Measurements from ENCODE around the gene ITGA2. TPM values are rescaled to one million over a fixed set of nuclear protein-coding genes. Genes with fewer than 3 reads are reported as not detected.

The ITGA2 gene
- total RNA-seq, 1 donor from 2014 or later = 4.7 TPM

DNA sequence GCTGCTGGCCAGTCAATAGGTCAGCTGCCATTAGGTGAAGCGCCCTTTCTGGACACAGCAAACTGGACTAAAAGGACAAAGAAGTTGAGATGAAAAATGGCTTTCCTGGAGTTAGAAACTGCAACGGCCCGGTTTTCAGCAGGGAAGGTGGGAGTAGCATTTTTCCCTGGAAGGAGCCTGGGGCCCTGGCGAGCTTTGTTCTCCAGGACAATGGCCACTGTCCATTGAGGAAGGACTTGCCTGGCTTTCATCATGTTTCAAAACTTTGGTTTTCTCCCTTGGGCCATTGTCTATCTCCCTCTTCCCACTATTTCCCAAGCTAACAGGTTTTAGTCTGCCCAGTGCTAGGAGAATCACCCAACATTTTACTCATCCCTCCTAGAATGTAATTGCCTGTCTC is 64.2 kb downstream of the ITGA2 start:
- no peak overlapping the region for H3K4me3 Mint-ChIP-seq
- no peaks in the 10 kb centered on the region for H3K4me1 Mint-ChIP-seq
- TF ChIP-seq CTCF (IDR thresholded peaks at IDR 0.05; ENCODE audit: unreplicated experiment) = no peak
- no peaks in the 10 kb centered on the region for H3K36me3 Mint-ChIP-seq
- H3K9me3 Mint-ChIP-seq = no peaks in the 10 kb centered on the region
- H3K27me3 Mint-ChIP-seq (ENCODE audit: low read depth) = no peaks in the 10 kb centered on the region
- H3K27ac Mint-ChIP-seq = no peak overlapping the region
- DNase-seq (ENCODE audit: low spot score in 2 of 2, unreplicated experiment in 2 of 2) = no peak

DNA sequence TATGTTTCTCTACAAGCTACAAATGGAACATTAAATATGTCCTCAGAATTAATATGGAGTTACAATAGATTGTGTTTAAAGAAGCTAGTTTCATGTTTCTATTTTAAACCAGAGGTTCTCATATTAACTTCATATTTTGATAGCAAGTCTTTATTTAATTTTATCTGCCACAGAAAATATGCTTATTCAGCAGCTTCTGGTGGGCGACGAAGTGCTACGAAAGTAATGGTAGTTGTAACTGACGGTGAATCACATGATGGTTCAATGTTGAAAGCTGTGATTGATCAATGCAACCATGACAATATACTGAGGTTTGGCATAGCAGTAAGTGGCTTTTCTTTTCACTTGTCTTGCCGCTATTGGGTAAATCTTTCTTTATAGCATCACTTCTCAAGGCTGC is 66.2 kb downstream of the ITGA2 start:
- no peaks in the 10 kb centered on the region for H3K27me3 Mint-ChIP-seq (ENCODE audit: low read depth)
- no peak for DNase-seq (ENCODE audit: low spot score in 2 of 2, unreplicated experiment in 2 of 2)
- no peaks in the 10 kb centered on the region for H3K36me3 Mint-ChIP-seq
- no peak for TF ChIP-seq CTCF (IDR thresholded peaks at IDR 0.05; ENCODE audit: unreplicated experiment)
- H3K27ac Mint-ChIP-seq = no peak overlapping the region
- H3K9me3 Mint-ChIP-seq = no peaks in the 10 kb centered on the region
- H3K4me1 Mint-ChIP-seq = no peaks in the 10 kb centered on the region
- no peak overlapping the region for H3K4me3 Mint-ChIP-seq

DNA sequence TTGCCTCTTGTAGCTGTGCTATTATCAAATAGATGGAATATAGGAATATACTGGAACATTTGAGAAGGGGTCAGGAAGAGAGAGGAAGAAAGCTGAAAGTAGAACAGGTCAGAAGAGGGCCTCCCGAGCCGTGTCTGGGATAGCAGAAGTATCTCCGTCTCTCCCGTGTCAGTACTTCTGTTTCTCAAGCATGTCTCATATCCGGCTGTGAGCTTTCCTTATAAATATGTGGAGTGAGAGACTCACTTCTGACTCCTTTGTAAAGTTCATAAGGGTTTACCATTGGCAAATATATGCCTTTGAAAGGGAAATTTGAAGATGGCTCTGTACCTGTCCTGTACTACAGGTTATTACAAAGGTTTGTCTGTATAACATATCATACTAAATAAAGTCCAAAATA is 70.1 kb downstream of the ITGA2 start:
- Mint-ChIP-seq H3K4me1 (peaks cover 2% of the 10 kb centered on the region), H3K27ac (no peak overlapping the region), H3K27me3 (ENCODE audit: low read depth) (no peaks in the 10 kb centered on the region), H3K36me3 (peaks cover 1% of the 10 kb centered on the region), H3K4me3 (no peak overlapping the region), H3K9me3 (no peaks in the 10 kb centered on the region)
- DNase-seq (ENCODE audit: low spot score in 2 of 2, unreplicated experiment in 2 of 2) = no peak
- no peak for TF ChIP-seq CTCF (IDR thresholded peaks at IDR 0.05; ENCODE audit: unreplicated experiment)

DNA sequence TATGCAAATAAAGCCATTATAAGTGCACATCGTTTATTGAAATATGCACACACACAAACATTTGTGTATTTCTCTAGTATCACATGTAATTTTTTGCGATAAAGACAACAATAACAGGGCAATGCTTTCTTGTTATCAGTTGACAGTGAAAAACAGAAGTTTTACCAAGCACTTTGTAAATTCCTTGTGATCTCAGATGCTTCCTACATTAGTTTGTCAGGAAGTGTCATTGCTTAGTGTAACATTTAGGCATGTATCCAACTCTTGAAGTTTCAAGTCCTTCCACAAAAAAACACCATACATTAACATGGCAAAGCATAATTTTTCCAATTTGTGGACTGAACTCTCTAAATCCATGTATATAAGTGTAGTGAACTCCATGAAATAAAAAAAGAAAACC is 74.0 kb downstream of the ITGA2 start:
- no peak for TF ChIP-seq CTCF (IDR thresholded peaks at IDR 0.05; ENCODE audit: unreplicated experiment)
- peak overlapping the region; percentile 59 for H3K27ac Mint-ChIP-seq
- H3K9me3 Mint-ChIP-seq = no peaks in the 10 kb centered on the region
- H3K4me3 Mint-ChIP-seq = no peak overlapping the region
- H3K27me3 Mint-ChIP-seq (ENCODE audit: low read depth) = no peaks in the 10 kb centered on the region
- H3K36me3 Mint-ChIP-seq = peaks cover 1% of the 10 kb centered on the region
- no peak for DNase-seq (ENCODE audit: low spot score in 2 of 2, unreplicated experiment in 2 of 2)
- H3K4me1 Mint-ChIP-seq = peaks cover 2% of the 10 kb centered on the region

DNA sequence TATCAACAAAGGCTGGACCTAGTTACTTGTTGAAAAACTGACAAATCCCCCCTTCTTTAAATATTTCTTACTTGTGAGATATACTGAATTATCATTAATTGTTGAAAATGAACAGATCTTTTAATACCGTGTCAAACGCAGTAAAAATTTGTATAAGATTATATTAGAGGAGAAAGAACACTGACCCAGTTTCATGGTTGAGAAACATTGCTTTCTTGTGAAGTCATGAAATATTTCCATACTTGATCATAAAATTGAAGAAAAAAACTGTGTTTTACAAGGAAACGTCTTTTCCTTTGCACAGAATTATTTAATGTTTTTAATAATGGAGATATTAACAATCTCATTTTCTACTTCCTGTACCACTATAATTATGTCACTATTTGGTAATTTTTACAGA is 74.6 kb downstream of the ITGA2 start:
- H3K36me3 Mint-ChIP-seq = peaks cover 1% of the 10 kb centered on the region
- no peaks in the 10 kb centered on the region for H3K9me3 Mint-ChIP-seq
- H3K27me3 Mint-ChIP-seq (ENCODE audit: low read depth) = no peaks in the 10 kb centered on the region
- peaks cover 2% of the 10 kb centered on the region for H3K4me1 Mint-ChIP-seq
- no peak for TF ChIP-seq CTCF (IDR thresholded peaks at IDR 0.05; ENCODE audit: unreplicated experiment)
- DNase-seq (ENCODE audit: low spot score in 2 of 2, unreplicated experiment in 2 of 2) = no peak
- H3K4me3 Mint-ChIP-seq = no peak overlapping the region
- no peak overlapping the region for H3K27ac Mint-ChIP-seq

- DNase-seq (ENCODE audit: low spot score in 2 of 2, unreplicated experiment in 2 of 2) = no peak
- H3K36me3 Mint-ChIP-seq = peaks cover 1% of the 10 kb centered on the region
- peaks cover 2% of the 10 kb centered on the region for H3K4me1 Mint-ChIP-seq
- H3K4me3 Mint-ChIP-seq = no peak overlapping the region
- H3K9me3 Mint-ChIP-seq = no peaks in the 10 kb centered on the region
- H3K27me3 Mint-ChIP-seq (ENCODE audit: low read depth) = no peaks in the 10 kb centered on the region
- TF ChIP-seq CTCF (IDR thresholded peaks at IDR 0.05; ENCODE audit: unreplicated experiment) = no peak
- H3K27ac Mint-ChIP-seq = no peak overlapping the region
These were observed 76.9 kb downstream of the ITGA2 start for GRCh38 chr5:53066088-53066487.
